OCI-LY3 (cell line): ENCODE measurements around the gene RGS16.

ENCODE experiments used
- EZH2phosphoT487 ChIP-seq: fragments of 200-600 bp; shearing (Covaris generic); IDR thresholded peaks from 2 replicates; pipeline ENCODE4 v1.6.1; 2018; ENCODE audit warnings: antibody characterized with exemption, mixed run types, low read depth
- TF ChIP-seq, protein P1 (sequence below): fragments of 200-600, 300-600 bp; sonication (generic); IDR thresholded peaks from 2 replicates; pipeline ENCODE4 v1.5.1; 2014; ENCODE audit warnings: antibody characterized with exemption, low read length, low read depth

- TF ChIP-seq, protein P1, sequence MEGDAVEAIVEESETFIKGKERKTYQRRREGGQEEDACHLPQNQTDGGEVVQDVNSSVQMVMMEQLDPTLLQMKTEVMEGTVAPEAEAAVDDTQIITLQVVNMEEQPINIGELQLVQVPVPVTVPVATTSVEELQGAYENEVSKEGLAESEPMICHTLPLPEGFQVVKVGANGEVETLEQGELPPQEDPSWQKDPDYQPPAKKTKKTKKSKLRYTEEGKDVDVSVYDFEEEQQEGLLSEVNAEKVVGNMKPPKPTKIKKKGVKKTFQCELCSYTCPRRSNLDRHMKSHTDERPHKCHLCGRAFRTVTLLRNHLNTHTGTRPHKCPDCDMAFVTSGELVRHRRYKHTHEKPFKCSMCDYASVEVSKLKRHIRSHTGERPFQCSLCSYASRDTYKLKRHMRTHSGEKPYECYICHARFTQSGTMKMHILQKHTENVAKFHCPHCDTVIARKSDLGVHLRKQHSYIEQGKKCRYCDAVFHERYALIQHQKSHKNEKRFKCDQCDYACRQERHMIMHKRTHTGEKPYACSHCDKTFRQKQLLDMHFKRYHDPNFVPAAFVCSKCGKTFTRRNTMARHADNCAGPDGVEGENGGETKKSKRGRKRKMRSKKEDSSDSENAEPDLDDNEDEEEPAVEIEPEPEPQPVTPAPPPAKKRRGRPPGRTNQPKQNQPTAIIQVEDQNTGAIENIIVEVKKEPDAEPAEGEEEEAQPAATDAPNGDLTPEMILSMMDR = no peak
- TF ChIP-seq EZH2phosphoT487 = no peak
Measured at GRCh38 chr1:182611787-182612186, 7.6 kb upstream of the RGS16 start.
